ENCODE data around the gene TOMT.

Gene TOMT

GRCh38 chr11:72114570-72114969 lies 8.8 kb downstream of the TOMT start:
- TF ChIP-seq ZFX (IDR thresholded peaks at IDR 0.05) (no peak), CTCF (conservative IDR thresholded peaks at IDR 0.05) (no peak)
- no peak overlapping the region for H3K27ac ChIP-seq

GRCh38 chr11:72116019-72116755 lies 10.5 kb downstream of the TOMT start:
- TF ChIP-seq ZFX (IDR thresholded peaks at IDR 0.05) (no peak), CTCF (conservative IDR thresholded peaks at IDR 0.05) (no peak)
- no peak overlapping the region for H3K27ac ChIP-seq

GRCh38 chr11:72119198-72119597 lies 13.5 kb downstream of the TOMT start:
- TF ChIP-seq CTCF (conservative IDR thresholded peaks at IDR 0.05) (no peak), ZFX (IDR thresholded peaks at IDR 0.05) (no peak)
- no peak overlapping the region for H3K27ac ChIP-seq

GRCh38 chr11:72120930-72121329 lies 15.2 kb downstream of the TOMT start:
- TF ChIP-seq CTCF (conservative IDR thresholded peaks at IDR 0.05) (no peak), ZFX (IDR thresholded peaks at IDR 0.05) (no peak)

GRCh38 chr11:72122607-72123006 lies 16.9 kb downstream of the TOMT start:
- no peak for TF ChIP-seq CTCF (conservative IDR thresholded peaks at IDR 0.05)
- TF ChIP-seq ZFX (IDR thresholded peaks at IDR 0.05): no peak
- H3K27ac ChIP-seq: no peak overlapping the region

More at GRCh38 chr11:72120930-72121329, 15.2 kb downstream of the TOMT start:
- no peak overlapping the region for H3K27ac ChIP-seq

GRCh38 chr11:72123117-72123653 lies 17.5 kb downstream of the TOMT start:
- TF ChIP-seq ZFX (IDR thresholded peaks at IDR 0.05): no peak
- TF ChIP-seq CTCF (conservative IDR thresholded peaks at IDR 0.05): no peak
- H3K27ac ChIP-seq: no peak overlapping the region

GRCh38 chr11:72124046-72124445 lies 18.3 kb downstream of the TOMT start:
- no peak overlapping the region for H3K27ac ChIP-seq
- no peak for TF ChIP-seq CTCF (conservative IDR thresholded peaks at IDR 0.05)
- no peak for TF ChIP-seq ZFX (IDR thresholded peaks at IDR 0.05)
